SK-N-MC (cell line): ENCODE measurements around the gene FOXP4.

Experiments used
- EZH2 ChIP-seq: fragments of 200-600 bp; sonication (generic); IDR thresholded peaks from one replicate; pipeline ENCODE4 v1.6.1; 2017; ENCODE audit warnings: antibody characterized with exemption
- POLR2AphosphoS5 ChIP-seq: IDR thresholded peaks from 2 replicates; pipeline ENCODE4 v1.6.1; 2012; ENCODE audit warnings: mild to moderate bottlenecking, low read depth, low read length, borderline replicate concordance

- TF ChIP-seq EZH2 (no peak), POLR2AphosphoS5 (no peak)
Observed at GRCh38 chr6:41585605-41586004, 39.4 kb downstream of the FOXP4 start.
